Liver (tissue), 3 donors: ENCODE data around the gene CHRNB2.

Experiments used
- ATF3 ChIP-seq: IDR thresholded peaks from 2 replicates; pipeline ENCODE4 v1.6.1; 2016; ENCODE audit warnings: antibody characterized with exemption
- CTCF ChIP-seq: fragments of 150-350 bp; IDR thresholded peaks from 2 replicates; pipeline ENCODE4 v1.5.1; 2017; ENCODE audit warnings: improper control_type of control experiment, low read depth, low read length; ENCODE audit not compliant: missing input control
- EGR1 ChIP-seq, 2 donors: IDR thresholded peaks; 2 replicates each; pipeline ENCODE4 v1.6.1; 2016 to 2018; ENCODE audit warnings: antibody characterized with exemption in 2 of 2, low read depth in 2 of 2
- FOXA1 ChIP-seq: IDR thresholded peaks from 2 replicates; pipeline ENCODE4 v1.6.1; 2016; ENCODE audit warnings: antibody characterized with exemption
- GABPA ChIP-seq, 2 donors: IDR thresholded peaks in 1 of 2; conservative IDR thresholded peaks in 1 of 2; 2 replicates each; pipeline ENCODE4 v1.6.1; 2016; ENCODE audit warnings: antibody characterized with exemption in 2 of 2, mild to moderate bottlenecking in 1 of 2, moderate library complexity in 1 of 2
- HNF4G ChIP-seq: IDR thresholded peaks from 2 replicates; pipeline ENCODE4 v1.6.1; 2016; ENCODE audit warnings: antibody characterized with exemption
- JUND ChIP-seq, 2 donors: IDR thresholded peaks; 2 replicates each; pipeline ENCODE4 v1.6.1; 2016; ENCODE audit warnings: antibody characterized with exemption in 2 of 2
- MAX ChIP-seq: IDR thresholded peaks from 2 replicates; pipeline ENCODE4 v1.6.1; 2016; ENCODE audit warnings: antibody characterized with exemption
- RAD21 ChIP-seq, 2 donors: IDR thresholded peaks; 2 replicates each; pipeline ENCODE4 v1.6.1; 2016; ENCODE audit warnings: antibody characterized with exemption in 2 of 2, mild to moderate bottlenecking in 2 of 2
- REST ChIP-seq: IDR thresholded peaks from 2 replicates; pipeline ENCODE4 v1.6.1; 2016; ENCODE audit warnings: antibody characterized with exemption, mild to moderate bottlenecking
- SP1 ChIP-seq: IDR thresholded peaks from 2 replicates; pipeline ENCODE4 v1.6.1; 2018; ENCODE audit warnings: antibody characterized with exemption, mild to moderate bottlenecking
- YY1 ChIP-seq: IDR thresholded peaks from 2 replicates; pipeline ENCODE4 v1.6.1; 2016; ENCODE audit warnings: antibody characterized with exemption, mild to moderate bottlenecking
- ZBTB33 ChIP-seq: IDR thresholded peaks from 2 replicates; pipeline ENCODE4 v1.6.1; 2016; ENCODE audit warnings: antibody characterized with exemption
- donor health status: healthy.
- donor health status: healthy.

- TF ChIP-seq RAD21 (IDR thresholded peaks at IDR 0.05) (no peak), CTCF (no peak), REST (peak; percentile 13), MAX (no peak), EGR1 (IDR thresholded peaks at IDR 0.05; ENCODE audit: low read depth in 2 of 2) (no peak), JUND (IDR thresholded peaks at IDR 0.05) (peak in 1 of 2 donors; percentile 14), SP1 (peak; percentile 5), ATF3 (peak; percentile 38), GABPA (IDR thresholded peaks at IDR 0.05 in 1 of 2, conservative IDR thresholded peaks at IDR 0.05 in 1 of 2) (no peak), YY1 (peak; percentile 83), FOXA1 (no peak), HNF4G (no peak), ZBTB33 (no peak)
Observed at GRCh38 chr1:154608397-154609270, 41.1 kb downstream of the CHRNB2 start.
